RWPE2 (cell line): ENCODE results near the gene NPW.
"Not testable (repeated sequence)": the region's sequence is repeated elsewhere in the genome, so short reads cannot be mapped to it uniquely, and the experiment has no call there.

Experiments used
- ATAC-seq: fragments of 200-7000 bp; cut with Tn5 transposase; 3 replicates; pipeline ENCODE4 v1.9.1; 2021; ENCODE audit warnings: low read depth
- DNase-seq: peaks from one replicate; pipeline ENCODE4 v3.0.0-alpha.2; 2020; ENCODE audit warnings: low spot score
- H3K27ac ChIP-seq: fragments of 450-650 bp; 2 replicates; pipeline ENCODE4 v1.5.1; 2017; ENCODE audit warnings: mild to moderate bottlenecking; ENCODE audit not compliant: poor library complexity, severe bottlenecking
- H3K27me3 ChIP-seq: fragments of 250-450 bp; sonication (Bioruptor Pico); 2 replicates; pipeline ENCODE4 v1.5.1; 2021; ENCODE audit warnings: mild to moderate bottlenecking, moderate library complexity; ENCODE audit not compliant: insufficient read depth, poor library complexity, severe bottlenecking
- H3K36me3 ChIP-seq: fragments of 250-450 bp; sonication (Bioruptor Pico); 2 replicates; pipeline ENCODE4 v1.5.1; 2020; ENCODE audit warnings: low read depth, mild to moderate bottlenecking, moderate library complexity
- H3K4me1 ChIP-seq: fragments of 250-450 bp; sonication (Bioruptor Pico); 2 replicates; pipeline ENCODE4 v1.5.1; 2021; ENCODE audit warnings: mild to moderate bottlenecking, moderate library complexity; ENCODE audit not compliant: insufficient read depth, poor library complexity, severe bottlenecking
- H3K4me3 ChIP-seq: fragments of 250-450 bp; sonication (Bioruptor Pico); 2 replicates; pipeline ENCODE4 v1.5.1; 2021; ENCODE audit warnings: mild to moderate bottlenecking, moderate library complexity; ENCODE audit not compliant: severe bottlenecking
- H3K9me3 ChIP-seq: fragments of 250-450 bp; sonication (Bioruptor Pico); 2 replicates; pipeline ENCODE4 v1.5.1; 2021; ENCODE audit warnings: mild to moderate bottlenecking, moderate library complexity; ENCODE audit not compliant: severe bottlenecking
- TF ChIP-seq, protein P1 (sequence below): fragments of 450-650 bp; IDR thresholded peaks from one replicate; pipeline ENCODE4 v1.5.1; 2017; ENCODE audit warnings: mild to moderate bottlenecking, moderate library complexity; ENCODE audit not compliant: poor library complexity, severe bottlenecking

The NPW gene

DNA sequence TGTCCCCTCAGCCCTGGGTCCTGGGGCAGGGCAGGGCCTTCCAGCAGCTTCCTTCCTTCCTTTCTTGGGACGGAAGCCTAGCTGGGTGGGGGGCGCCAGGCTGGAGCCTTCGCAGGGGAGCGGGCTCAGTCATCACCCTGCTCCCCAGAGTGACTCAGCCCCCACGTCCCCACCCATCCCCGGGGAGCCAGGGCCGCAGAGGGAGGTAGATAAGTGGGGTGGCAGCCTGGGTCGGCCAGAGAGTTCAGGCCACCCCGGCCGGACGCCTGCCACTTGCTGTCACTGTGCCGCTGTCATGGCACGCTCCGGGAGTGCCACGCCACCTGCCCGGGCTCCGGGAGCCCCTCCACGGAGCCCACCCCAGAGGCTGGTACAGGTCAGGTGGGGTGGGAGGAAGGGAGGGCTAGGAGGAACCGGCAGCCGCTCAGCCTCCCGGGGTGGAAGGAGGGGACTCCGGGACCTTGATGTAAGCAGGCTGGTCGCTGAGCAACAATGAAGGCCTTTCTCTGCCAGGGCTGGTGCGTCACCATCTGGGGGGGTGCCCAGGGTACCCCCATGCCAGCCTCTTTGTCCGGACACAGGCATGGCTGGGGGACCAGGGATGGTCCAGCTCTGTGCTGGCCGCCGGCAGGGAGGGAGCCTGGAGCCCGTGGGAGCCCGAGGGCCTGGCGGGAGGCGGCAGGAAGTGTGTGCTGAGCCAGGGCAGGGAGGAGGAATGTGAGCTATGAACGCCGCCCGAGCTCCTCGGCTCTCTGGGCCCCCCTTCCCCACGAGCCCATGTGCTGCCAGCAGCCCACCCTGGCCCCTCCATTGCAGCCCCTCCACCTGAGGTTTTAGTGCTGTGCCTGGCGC, 13.7 kb downstream of the NPW start:
- TF ChIP-seq, protein P1, sequence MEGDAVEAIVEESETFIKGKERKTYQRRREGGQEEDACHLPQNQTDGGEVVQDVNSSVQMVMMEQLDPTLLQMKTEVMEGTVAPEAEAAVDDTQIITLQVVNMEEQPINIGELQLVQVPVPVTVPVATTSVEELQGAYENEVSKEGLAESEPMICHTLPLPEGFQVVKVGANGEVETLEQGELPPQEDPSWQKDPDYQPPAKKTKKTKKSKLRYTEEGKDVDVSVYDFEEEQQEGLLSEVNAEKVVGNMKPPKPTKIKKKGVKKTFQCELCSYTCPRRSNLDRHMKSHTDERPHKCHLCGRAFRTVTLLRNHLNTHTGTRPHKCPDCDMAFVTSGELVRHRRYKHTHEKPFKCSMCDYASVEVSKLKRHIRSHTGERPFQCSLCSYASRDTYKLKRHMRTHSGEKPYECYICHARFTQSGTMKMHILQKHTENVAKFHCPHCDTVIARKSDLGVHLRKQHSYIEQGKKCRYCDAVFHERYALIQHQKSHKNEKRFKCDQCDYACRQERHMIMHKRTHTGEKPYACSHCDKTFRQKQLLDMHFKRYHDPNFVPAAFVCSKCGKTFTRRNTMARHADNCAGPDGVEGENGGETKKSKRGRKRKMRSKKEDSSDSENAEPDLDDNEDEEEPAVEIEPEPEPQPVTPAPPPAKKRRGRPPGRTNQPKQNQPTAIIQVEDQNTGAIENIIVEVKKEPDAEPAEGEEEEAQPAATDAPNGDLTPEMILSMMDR: no peak
- Histone ChIP-seq H3K36me3 (no peaks in the 10 kb centered on the region), H3K9me3 (no peaks in the 10 kb centered on the region), H3K4me3 (no peak overlapping the region), H3K4me1 (peaks cover 9% of the 10 kb centered on the region), H3K27me3 (no peaks in the 10 kb centered on the region), H3K27ac (peak overlapping the region; percentile 15)
- peak; percentile 75 for ATAC-seq
- DNase-seq: peak; percentile 66

DNA sequence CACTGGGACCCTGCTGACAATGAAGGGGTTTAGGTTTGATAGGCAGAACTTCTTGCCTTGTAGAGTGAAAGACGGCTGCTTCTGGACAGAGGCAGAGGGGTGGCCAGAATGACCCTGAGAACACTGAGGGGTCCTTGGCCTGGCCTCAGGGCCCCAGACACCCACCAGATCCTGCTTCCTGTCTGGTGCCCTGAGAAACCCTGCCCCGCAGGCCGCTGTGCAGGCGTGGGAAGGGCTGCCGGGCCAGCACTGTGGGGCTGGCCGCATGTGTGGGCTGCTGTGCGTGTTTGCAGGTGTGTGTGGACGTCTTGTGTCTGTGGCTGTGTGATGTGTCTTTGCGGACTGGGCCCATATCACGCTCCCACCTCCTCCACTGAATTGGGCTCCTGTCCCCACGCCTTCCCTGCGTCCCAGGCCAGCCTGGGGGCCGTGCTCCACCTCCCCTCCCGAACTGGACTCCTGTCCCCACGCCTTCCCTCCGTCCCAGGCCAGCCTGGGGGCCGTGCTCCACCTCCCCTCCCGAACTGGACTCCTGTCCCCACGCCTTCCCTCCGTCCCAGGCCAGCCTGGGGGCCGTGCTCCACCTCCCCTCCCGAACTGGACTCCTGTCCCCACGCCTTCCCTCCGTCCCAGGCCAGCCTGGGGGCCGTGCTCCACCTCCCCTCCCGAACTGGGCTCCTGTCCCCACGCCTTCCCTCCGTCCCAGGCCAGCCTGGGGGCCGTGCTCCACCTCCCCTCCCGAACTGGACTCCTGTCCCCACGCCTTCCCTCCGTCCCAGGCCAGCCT, 14.5 kb downstream of the NPW start:
- H3K9me3 ChIP-seq, H3K27me3 ChIP-seq, H3K36me3 ChIP-seq, H3K4me1 ChIP-seq, DNase-seq, H3K4me3 ChIP-seq, ATAC-seq: not testable (repeated sequence)
- H3K27ac ChIP-seq: peak overlapping the region; percentile 15

DNA sequence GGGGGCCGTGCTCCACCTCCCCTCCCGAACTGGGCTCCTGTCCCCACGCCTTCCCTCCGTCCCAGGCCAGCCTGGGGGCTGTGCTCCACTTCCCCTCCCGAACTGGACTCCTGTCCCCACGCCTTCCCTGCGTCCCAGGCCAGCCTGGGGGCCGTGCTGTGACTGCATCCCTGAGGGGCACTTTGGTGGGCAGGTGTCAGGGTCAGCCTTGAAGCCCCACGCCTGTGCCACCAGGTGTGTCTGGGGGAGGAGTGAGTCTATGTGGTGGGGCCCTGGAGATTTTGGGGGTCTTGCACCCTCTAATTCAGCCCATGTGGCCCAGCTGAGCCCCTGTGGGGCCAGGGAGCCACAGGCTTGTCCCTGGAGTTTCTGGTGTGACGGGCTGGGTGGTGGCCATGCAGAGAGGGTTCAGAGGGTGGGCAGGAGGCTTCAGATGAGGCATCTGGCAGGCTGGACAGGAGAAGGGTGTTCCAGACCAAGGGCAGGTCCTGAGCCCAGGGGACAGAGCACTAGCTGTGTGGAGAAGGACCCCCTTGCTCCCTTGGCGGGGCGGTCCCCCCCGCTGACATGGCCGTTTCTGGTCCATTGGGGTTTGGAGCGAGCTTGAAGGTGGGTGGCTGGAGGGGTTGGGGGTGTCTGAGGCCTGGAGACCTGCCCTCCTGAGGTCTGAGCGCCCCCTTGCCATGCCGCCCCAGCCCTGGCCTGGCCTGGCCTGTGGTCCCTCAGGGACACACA, 15.3 kb downstream of the NPW start:
- H3K4me3 ChIP-seq: no peak overlapping the region
- H3K9me3 ChIP-seq: no peaks in the 10 kb centered on the region
- no peaks in the 10 kb centered on the region for H3K36me3 ChIP-seq
- TF ChIP-seq, protein P1: no peak
- no peaks in the 10 kb centered on the region for H3K27me3 ChIP-seq
- peak overlapping the region; percentile 21 for H3K27ac ChIP-seq
- no peak for ATAC-seq
- DNase-seq: no peak
- H3K4me1 ChIP-seq: peaks cover 9% of the 10 kb centered on the region

DNA sequence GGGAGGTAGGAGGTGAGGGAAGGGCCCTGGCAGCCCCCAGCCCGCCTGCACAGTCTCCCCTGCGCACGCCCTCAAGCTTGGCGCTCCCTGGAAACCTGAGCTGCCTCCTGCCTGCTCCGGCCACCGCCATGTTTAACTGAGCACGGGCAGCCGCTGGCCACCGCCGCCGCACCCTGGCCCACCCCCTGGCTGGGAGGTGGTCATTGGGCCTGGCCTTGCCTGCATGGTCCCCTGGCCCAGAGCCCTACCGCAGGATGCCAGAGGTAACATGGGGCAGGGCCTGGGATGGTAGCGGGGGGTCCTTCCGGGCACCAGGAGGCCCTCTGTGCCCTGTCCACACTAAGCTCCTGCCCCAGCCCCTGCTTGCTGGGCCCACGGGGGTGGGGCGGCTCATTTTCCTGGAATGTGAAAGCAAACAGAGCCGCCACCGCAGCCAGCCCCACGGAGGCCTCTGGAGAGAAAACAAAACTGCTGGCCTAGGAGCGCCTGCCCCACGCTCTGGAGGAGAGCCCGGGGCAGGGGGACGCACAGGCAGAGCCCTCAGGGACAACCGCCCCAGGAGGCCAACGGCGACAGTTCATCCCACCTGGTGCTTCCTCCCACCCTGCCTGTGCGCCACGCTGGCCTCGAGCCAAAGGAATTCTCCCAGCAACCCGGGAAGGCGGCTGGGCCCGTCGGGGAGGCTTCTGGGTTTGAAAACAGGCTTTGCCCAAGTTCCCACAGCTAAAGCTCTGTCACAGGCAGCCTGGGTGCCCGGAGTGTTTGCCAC, 16.0 kb downstream of the NPW start:
- H3K36me3 ChIP-seq: no peaks in the 10 kb centered on the region
- DNase-seq (peak; percentile 62), ATAC-seq (peak; percentile 26)
- no peak overlapping the region for H3K4me3 ChIP-seq
- no peaks in the 10 kb centered on the region for H3K27me3 ChIP-seq
- TF ChIP-seq, protein P1: no peak
- peaks cover 9% of the 10 kb centered on the region for H3K4me1 ChIP-seq
- no peaks in the 10 kb centered on the region for H3K9me3 ChIP-seq
- peak overlapping the region; percentile 21 for H3K27ac ChIP-seq
